Fibroblast of upper back skin (primary cell): ENCODE measurements around the gene CUEDC1.
A peak's percentile ranks its signal among the peaks of the same experiment; 100 is the strongest.
"Not testable (repeated sequence)": the region's sequence is repeated elsewhere in the genome, so short reads cannot be mapped to it uniquely, and the experiment has no call there.

ENCODE experiments used
- DNase-seq: peaks from one replicate; pipeline ENCODE4 v3.0.0-alpha.2; 2013

The CUEDC1 gene

DNA sequence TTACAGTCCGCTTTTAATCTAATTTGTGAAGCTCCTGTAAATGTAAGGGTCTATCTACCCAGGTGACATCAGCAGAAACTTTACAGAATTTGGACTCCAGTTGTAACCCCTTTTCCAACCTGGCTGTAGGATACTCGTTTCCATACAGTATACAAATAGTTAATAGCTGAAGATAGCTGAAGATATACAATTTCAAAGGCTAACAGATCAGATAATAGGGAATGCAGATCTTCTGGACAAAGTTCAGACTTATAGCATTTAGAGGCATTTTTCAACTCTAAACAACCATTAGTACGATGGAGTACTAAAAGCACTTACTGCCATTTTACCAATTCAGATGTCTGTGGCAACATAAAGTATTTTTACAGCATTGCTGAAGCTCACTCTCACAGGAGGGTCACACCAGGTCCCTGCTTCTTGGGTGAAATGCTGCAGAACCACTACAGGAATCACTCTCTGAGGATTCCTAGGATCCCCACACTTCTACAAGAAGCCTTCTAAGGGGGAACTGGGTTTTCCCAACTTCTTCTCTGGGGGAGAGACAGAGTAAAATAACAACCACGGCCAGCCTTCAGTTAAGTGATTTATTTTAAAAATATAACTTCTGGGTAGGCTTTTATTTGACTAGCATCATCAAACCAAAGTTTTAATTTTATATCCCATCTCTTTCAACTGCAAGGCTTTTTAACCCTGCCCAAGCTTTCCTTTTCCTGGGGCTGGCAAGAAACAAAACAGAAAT, 29.9 kb upstream of the CUEDC1 start:
- no peak for DNase-seq

GRCh38 chr17:57984261-57984890, 29.2 kb upstream of the CUEDC1 start:
- peak; percentile 69 for DNase-seq

DNA sequence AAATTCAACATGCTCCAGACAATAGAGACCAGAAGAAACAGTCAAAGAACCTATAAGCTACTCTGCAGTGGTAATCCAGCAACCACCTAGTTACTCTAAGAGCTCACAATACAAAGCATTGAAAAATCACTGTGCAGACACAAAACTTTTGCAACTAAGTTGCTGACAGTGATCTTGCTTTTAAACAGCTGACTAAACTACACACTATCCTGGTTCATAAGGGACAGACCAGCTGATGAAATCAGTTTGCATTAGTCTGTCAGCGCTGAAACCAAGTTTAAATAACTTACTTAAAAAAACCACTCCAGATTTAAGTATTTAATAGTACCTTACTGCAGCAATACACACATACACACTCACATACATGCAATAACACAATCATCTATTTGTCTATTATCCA, 28.2 kb upstream of the CUEDC1 start:
- DNase-seq, result no peak

DNA sequence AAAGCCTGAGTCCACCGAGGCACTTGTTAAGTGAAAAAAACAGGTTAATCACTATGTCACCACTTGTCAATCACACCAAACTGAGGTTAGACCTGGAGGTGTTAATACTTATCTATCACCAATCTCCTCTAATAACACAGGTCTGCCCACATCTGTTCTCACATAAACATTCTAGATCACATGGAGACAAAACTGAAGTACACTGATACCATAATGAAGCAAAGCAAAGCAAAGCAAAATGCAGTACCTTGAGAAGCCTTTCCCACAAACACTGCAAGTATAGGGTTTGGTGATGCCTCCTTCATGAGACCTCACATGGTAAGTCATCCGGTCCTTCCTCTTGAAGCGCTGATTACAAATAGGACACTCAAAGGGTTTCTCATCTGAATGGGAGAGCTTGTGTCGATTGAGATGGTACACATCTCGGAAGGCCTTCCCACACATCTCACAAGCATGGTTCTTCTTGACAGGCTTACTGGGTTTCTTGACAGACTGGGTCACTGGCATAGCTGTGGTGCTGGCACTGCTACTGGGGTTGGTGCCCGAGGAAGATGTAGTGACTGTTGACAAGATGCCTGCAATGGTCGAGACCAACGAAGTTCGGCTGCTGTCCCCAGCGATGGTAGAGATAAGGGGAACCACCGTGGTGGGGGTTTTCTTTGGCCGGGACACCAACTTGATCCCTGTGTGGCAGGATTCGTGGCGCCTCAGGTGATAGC, 27.4 kb upstream of the CUEDC1 start:
- DNase-seq, result no peak

GRCh38 chr17:57980522-57980921, 25.3 kb upstream of the CUEDC1 start:
- no peak for DNase-seq

DNA sequence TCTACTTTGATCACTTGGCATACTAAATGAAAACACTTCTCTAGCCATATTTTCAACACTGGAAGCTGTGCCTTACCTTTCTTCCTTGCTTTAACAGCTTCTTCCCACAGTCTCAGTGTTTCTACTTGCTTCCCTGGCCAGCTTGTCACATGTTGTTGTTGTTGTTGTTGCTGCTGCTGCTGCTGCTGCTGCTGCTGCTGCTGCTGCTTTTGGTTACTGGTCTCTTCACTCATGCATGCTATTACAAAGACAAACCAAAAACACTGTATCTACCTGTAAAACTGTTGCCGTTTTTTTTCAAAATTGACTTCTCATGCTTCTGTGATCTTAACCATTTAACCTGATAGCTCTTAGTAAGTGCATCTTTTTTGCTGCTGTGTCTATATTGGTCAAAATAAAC, 23.9 kb upstream of the CUEDC1 start:
- DNase-seq, result no peak

DNA sequence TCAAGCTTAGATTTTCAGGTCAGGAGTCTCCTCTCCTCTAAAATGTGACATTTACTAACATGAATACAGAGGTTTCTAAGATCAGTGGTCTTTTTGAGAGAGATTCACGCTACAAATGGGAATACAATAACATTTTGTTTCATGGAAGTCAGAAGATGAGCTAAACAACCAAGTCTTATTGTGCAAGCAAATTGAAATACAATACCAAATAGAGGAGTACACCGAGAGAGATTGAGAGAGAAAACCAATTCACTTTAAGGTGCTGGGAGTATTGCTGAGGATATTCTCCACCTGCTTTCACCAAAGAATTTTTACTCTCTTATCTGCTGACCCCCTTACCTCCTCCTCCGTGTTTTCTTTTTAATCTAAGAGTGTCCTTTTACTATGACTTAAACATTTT, 21.4 kb upstream of the CUEDC1 start:
- no peak for DNase-seq

GRCh38 chr17:57975044-57975443, 19.8 kb upstream of the CUEDC1 start:
- no peak for DNase-seq

GRCh38 chr17:57974053-57974824, 19.0 kb upstream of the CUEDC1 start:
- DNase-seq, result not testable (repeated sequence)

DNA sequence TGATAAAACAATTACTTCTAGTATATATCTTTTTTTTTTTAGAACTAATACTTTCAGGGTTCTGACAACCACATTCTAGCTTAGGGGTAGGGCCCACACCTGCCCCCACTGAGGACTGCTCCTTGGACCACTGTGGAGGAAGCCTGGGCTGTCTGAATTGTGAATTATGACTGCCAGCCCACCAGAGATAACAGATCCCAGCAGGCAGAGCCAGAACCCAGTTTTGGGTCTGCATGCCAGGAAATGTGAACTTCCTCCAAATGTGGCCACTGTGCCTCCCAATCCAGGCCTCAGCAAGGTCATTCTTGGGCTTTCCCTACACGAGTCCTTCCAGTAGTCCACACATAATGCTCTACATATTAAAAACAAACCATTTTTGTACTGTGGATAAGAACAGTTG, 16.9 kb upstream of the CUEDC1 start:
- no peak for DNase-seq

DNA sequence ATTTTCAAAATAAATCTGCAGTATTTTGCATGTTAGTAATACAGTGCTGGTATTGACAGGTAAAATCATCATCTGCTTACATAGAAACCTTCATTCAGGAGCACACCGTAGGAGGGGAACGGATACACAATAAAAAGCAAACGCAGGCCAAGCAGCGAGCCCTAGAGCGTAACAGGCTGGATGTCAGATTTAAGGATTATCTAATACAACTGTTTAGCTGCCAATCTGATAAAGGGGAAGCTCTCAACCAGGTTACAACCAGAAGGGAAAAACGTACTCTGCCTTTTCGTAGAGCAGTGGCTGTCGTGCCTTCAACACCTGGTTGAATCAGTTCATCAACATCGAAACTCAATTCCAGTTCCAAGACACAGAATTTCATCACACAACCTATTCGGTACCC, 16.4 kb upstream of the CUEDC1 start:
- no peak for DNase-seq

DNA sequence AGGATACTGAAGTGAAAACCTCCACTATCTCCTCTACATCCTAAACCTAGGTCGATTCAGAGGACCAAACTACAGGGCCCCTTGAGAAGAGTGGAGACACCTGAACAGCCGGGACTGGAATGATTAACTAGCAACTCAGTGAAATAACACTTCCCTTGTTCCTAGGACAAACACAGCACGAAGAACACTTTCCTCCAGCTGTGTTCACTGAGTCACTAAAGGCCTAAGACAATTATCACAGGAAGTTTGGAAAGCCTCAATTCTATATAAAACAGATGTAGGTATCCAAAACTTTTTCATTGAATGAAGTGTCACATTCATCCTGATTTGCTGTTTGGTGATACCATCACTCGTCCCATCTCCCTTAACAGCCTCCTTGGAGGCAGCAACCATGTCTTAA, 15.5 kb upstream of the CUEDC1 start:
- peak; percentile 71 for DNase-seq

GRCh38 chr17:57968456-57968855, 13.2 kb upstream of the CUEDC1 start:
- DNase-seq, result no peak

- DNase-seq, result no peak
Measured at GRCh38 chr17:57966875-57967274, 11.7 kb upstream of the CUEDC1 start.

GRCh38 chr17:57966246-57966645, 11.0 kb upstream of the CUEDC1 start:
- no peak for DNase-seq

- no peak for DNase-seq
Measured at GRCh38 chr17:57965521-57966160, 10.4 kb upstream of the CUEDC1 start.

- no peak for DNase-seq
Measured at GRCh38 chr17:57963149-57963511, 7.9 kb upstream of the CUEDC1 start.

DNA sequence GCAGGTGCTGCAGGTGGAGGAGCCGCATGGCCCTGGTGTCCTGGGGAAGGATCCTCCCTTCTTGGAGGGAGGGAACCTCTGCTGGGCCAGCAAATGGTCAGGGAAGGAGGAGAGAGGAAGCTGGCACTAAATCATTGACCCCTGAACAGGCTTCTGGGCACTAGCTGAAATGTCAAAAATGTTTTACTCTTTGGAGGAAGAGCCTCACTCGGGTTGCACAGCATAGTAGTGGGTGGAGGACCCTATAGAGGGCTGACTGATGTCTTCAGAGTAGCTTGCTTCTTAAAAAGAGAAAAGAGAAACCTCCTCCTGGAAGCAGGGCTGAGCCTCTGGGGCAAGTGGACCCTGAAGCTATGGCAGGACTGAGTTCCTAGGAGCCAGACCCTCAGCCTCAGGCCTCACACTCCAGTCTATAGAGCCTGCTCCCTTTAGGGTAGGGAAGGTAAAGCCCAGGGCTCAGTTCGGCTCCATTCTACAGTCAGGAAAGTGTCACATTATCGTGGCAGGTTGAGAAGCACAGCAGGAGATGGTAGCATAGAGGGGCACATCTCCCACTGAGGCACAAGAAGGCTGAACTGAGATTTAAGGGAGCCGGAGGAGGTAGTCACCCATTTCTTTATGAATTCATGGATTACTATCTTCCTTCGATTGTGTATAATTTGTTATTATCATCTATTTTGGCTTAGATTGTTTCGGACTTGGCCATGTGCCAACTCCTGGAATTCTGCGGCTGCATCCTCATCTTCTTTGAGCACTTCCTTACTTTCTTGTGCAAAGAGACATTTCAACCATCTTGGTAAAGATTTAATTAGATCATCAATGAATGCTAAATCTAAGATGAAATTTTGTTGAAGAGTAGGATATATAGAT, 7.3 kb upstream of the CUEDC1 start:
- DNase-seq, result no peak

DNA sequence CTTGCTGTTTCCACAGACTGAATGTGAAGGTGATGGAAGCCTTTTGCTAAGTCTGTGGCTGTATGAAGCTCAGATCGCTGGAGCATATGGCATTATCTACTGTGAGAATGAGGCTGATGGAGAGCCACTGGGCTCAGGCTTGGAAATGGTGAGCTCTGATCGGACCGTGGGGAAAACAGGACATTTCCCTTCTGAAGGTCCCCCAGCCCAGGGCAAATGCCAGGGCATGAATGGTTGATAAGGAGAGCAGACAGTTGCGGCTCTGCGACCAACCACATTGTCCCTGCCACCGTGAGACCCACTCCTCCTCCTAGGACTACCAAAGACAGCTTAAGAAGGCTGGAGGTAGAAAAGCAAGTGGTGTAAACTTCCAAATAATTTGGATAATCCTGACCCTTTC, 4.7 kb upstream of the CUEDC1 start:
- no peak for DNase-seq

DNA sequence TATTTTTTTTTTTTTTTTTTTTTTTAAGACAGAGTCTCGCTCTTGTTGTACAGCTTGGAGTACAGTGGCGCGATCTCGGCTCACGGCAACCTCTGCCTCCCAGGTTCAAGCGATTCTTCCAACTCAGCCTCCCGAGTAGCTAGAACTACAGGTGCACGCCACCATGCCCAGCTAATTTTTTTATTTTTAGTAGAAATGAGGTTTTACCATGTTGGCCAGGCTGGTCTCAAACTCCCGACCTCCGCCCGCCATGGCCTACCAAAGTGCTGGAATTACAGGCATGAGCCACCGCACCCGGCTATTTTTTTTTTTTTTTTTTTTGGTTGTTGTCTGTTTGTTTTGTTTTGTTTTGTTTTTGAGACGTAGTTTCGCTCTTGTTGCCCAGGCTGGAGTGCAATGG, 3.2 kb upstream of the CUEDC1 start:
- not testable (repeated sequence) for DNase-seq

DNA sequence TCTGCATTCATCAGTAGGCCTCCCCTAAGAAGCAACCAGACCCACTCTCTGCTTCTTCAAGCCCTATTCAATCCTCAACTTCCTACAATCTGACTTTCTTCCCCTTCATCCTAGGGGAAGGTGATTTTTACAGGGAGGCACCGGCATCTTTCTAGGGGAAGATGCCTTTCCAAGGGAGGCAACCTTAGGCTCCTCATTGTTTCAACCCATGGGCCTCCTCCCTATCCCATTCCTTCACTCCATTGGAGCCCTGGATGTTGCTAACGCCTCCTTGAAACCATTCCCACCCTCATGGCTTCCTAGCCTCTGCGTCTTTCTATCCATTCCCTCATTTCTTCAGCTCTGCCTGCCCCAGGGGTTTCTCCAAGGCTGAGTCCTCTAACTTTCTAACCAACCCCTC, 2.7 kb upstream of the CUEDC1 start:
- DNase-seq, result no peak
